HepG2 (cell line): ENCODE data around the gene HIF1AN. TPM values are rescaled to one million over a fixed set of nuclear protein-coding genes. Genes with fewer than 3 reads are reported as not detected.

Source experiments
- EZH2 ChIP-seq: conservative IDR thresholded peaks from 2 replicates; pipeline ENCODE4 v1.6.1; 2012; ENCODE audit warnings: mild to moderate bottlenecking, low read depth, low read length, moderate library complexity
- JUN ChIP-seq: sonication (generic); formaldehyde crosslinking; IDR thresholded peaks from 2 replicates; pipeline ENCODE4 v1.4.0; 2020; ENCODE audit warnings: mild to moderate bottlenecking, missing genetic modification reagents
- KLF12 ChIP-seq: sonication (generic); formaldehyde crosslinking; IDR thresholded peaks from 2 replicates; pipeline ENCODE4 v1.4.0; 2020; ENCODE audit warnings: missing genetic modification reagents, borderline replicate concordance
- PHF8 ChIP-seq: sonication (generic); formaldehyde crosslinking; IDR thresholded peaks from 2 replicates; pipeline ENCODE4 v1.5.0; 2020; ENCODE audit warnings: missing genetic modification reagents
- PRDM4 ChIP-seq: sonication (generic); formaldehyde crosslinking; IDR thresholded peaks from 2 replicates; pipeline ENCODE4 v1.9.0; 2021; ENCODE audit warnings: missing genetic modification reagents, borderline replicate concordance
- THRA ChIP-seq: sonication (generic); formaldehyde crosslinking; IDR thresholded peaks from 2 replicates; pipeline ENCODE4 v1.4.0; 2020; ENCODE audit warnings: missing genetic modification reagents, borderline replicate concordance
- TMF1 ChIP-seq: sonication (generic); formaldehyde crosslinking; IDR thresholded peaks from 2 replicates; pipeline ENCODE4 v1.8.1; 2022; ENCODE audit warnings: low read depth, missing genetic modification reagents
- WIZ ChIP-seq: sonication (generic); formaldehyde crosslinking; IDR thresholded peaks from 2 replicates; pipeline ENCODE4 v1.5.1; 2020; ENCODE audit warnings: mild to moderate bottlenecking, missing genetic modification reagents
- ZFP82 ChIP-seq: sonication (generic); formaldehyde crosslinking; IDR thresholded peaks from 2 replicates; pipeline ENCODE4 v1.5.1; 2020; ENCODE audit warnings: mild to moderate bottlenecking, missing genetic modification reagents, borderline replicate concordance
- ZNF749 ChIP-seq: sonication (generic); formaldehyde crosslinking; IDR thresholded peaks from 2 replicates; pipeline ENCODE4 v1.8.0; 2022; ENCODE audit warnings: mild to moderate bottlenecking, missing genetic modification reagents, moderate library complexity, borderline replicate concordance
- polyA plus RNA-seq, 8 experiments: library from polyadenylated mRNA; depleted of rRNA in 3 of 8; stranded (reverse) in 7 of 8; unstranded in 1 of 8; fragments of >200 nt; fragmentation: Illumina TruSeq in 4 of 8; extraction: Trizol in 4 of 8; gene quantifications; 2 replicates each; pipeline versions ENCODE4 v1.2.1 to v1.2.3, GENCODE V29; 2011 to 2016; ENCODE audit warnings: low read depth in 4 of 8, missing spikeins in 1 of 8, mixed read lengths in 1 of 8; ENCODE audit not compliant: insufficient read depth in 1 of 8
- total RNA-seq, 5 experiments: library from RNA; depleted of rRNA; stranded (reverse); fragments of >200 nt; fragmentation: Illumina TruSeq; extraction: Trizol; gene quantifications; 2 replicates each; pipeline ENCODE4 v1.2.3, GENCODE V29; 2016; ENCODE audit warnings: low read depth in 1 of 5
- TF ChIP-seq, protein P1 (sequence below): sonication (generic); formaldehyde crosslinking; IDR thresholded peaks from 2 replicates; pipeline ENCODE4 v1.4.0; 2020; ENCODE audit warnings: low read depth, mild to moderate bottlenecking, missing genetic modification reagents
- TF ChIP-seq, protein P2 (sequence below): sonication (generic); formaldehyde crosslinking; IDR thresholded peaks from 2 replicates; pipeline ENCODE4 v1.4.0; 2020; ENCODE audit warnings: mild to moderate bottlenecking, missing genetic modification reagents
- TF ChIP-seq, protein P3 (sequence below): sonication (generic); formaldehyde crosslinking; IDR thresholded peaks from 2 replicates; pipeline ENCODE4 v1.5.0; 2020; ENCODE audit warnings: mild to moderate bottlenecking, missing genetic modification reagents

The HIF1AN gene
- total and polyA plus RNA-seq, 2 of the 13 experiments (the other 11 are each of a cell fraction or from before 2014, with no cell fraction given): 8.6 to 10.7 TPM

- TF ChIP-seq, protein P1, sequence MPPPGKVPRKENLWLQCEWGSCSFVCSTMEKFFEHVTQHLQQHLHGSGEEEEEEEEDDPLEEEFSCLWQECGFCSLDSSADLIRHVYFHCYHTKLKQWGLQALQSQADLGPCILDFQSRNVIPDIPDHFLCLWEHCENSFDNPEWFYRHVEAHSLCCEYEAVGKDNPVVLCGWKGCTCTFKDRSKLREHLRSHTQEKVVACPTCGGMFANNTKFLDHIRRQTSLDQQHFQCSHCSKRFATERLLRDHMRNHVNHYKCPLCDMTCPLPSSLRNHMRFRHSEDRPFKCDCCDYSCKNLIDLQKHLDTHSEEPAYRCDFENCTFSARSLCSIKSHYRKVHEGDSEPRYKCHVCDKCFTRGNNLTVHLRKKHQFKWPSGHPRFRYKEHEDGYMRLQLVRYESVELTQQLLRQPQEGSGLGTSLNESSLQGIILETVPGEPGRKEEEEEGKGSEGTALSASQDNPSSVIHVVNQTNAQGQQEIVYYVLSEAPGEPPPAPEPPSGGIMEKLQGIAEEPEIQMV (CRISPR knock-in tag): no peak
- TF ChIP-seq, protein P2, sequence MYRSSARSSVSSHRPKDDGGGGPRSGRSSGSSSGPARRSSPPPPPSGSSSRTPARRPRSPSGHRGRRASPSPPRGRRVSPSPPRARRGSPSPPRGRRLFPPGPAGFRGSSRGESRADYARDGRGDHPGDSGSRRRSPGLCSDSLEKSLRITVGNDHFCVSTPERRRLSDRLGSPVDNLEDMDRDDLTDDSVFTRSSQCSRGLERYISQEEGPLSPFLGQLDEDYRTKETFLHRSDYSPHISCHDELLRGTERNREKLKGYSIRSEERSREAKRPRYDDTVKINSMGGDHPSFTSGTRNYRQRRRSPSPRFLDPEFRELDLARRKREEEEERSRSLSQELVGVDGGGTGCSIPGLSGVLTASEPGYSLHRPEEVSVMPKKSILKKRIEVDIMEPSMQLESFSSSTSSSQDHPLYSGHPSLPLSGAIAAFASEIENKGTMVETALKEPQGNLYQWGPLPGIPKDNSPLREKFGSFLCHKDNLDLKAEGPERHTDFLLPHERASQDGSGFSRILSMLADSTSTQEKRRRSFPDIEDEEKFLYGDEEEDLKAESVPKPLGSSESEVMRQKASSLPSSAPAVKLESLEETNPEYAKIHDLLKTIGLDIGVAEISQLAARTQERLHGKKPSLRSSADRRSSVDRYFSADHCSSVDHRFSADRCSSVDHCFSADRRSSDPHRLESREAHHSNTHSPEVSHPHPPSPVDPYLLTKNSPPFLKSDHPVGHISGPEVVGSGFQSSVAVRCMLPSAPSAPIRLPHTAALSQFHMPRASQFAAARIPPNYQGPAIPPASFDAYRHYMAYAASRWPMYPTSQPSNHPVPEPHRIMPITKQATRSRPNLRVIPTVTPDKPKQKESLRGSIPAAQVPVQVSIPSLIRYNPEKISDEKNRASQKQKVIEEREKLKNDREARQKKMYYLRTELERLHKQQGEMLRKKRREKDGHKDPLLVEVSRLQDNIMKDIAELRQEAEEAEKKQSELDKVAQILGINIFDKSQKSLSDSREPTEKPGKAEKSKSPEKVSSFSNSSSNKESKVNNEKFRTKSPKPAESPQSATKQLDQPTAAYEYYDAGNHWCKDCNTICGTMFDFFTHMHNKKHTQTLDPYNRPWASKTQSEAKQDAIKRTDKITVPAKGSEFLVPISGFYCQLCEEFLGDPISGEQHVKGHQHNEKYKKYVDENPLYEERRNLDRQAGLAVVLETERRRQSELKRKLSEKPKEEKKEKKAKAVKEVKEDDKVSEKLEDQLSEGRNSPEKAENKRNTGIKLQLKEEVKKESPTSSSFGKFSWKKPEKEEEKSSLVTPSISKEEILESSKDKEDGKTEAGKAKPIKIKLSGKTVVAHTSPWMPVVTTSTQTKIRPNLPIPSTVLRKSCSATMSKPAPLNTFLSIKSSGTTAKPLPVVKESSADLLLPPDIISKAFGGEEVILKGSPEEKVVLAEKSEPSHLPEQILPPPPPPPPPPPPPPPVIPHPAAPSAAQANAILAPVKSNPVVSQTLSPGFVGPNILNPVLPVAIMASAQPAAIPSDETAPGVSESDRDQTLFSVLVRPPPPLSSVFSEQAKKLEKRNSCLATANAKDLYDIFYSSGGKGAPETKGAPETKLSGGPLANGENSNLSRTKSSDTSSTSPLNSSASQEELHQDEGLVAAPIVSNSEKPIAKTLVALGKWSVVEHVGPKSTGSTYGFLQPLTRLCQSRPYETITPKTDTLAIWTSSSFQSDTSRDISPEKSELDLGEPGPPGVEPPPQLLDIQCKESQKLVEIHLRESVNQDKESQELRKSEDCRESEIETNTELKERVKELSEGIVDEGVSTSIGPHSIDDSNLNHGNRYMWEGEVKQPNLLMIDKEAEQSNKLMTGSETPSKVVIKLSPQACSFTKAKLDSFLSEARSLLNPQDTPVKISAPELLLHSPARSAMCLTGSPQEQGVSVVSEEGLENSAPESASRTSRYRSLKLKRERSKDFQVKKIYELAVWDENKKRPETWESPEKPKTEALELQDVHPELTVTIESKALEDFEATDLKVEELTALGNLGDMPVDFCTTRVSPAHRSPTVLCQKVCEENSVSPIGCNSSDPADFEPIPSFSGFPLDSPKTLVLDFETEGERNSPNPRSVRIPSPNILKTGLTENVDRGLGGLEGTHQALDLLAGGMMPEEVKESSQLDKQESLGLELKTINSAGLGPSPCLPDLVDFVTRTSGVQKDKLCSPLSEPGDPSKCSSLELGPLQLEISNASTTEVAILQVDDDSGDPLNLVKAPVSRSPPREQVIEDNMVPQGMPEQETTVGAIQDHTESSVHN (CRISPR knock-in tag): no peak
- no peak for TF ChIP-seq ZFP82
- TF ChIP-seq TMF1: no peak
- TF ChIP-seq PHF8 (CRISPR knock-in tag): peak; percentile 92
- no peak for TF ChIP-seq WIZ (CRISPR knock-in tag)
- TF ChIP-seq EZH2: no peak
- no peak for TF ChIP-seq JUN (CRISPR knock-in tag)
- TF ChIP-seq, protein P3, sequence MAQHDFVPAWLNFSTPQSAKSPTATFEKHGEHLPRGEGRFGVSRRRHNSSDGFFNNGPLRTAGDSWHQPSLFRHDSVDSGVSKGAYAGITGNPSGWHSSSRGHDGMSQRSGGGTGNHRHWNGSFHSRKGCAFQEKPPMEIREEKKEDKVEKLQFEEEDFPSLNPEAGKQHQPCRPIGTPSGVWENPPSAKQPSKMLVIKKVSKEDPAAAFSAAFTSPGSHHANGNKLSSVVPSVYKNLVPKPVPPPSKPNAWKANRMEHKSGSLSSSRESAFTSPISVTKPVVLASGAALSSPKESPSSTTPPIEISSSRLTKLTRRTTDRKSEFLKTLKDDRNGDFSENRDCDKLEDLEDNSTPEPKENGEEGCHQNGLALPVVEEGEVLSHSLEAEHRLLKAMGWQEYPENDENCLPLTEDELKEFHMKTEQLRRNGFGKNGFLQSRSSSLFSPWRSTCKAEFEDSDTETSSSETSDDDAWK: no peak
- TF ChIP-seq PRDM4 (CRISPR knock-in tag): no peak
- TF ChIP-seq ZNF749 (CRISPR knock-in tag): no peak
- TF ChIP-seq KLF12: no peak
- no peak for TF ChIP-seq THRA
These were observed 6.1 kb upstream of the HIF1AN start, which contains the start of gene NDUFB8 (continued) for GRCh38 chr10:100529475-100530298.
